ENCODE results near the gene EHMT1.
"Not testable (repeated sequence)": the region's sequence is repeated elsewhere in the genome, so short reads cannot be mapped to it uniquely, and the experiment has no call there.

Gene EHMT1

GRCh38 chr9:137834846-137835546, 216.2 kb downstream of the EHMT1 start:
- no peak for DNase-seq

GRCh38 chr9:137836151-137836830, 217.5 kb downstream of the EHMT1 start:
- no peak for DNase-seq

GRCh38 chr9:137836831-137837241, 218.0 kb downstream of the EHMT1 start:
- DNase-seq = no peak

- no peak for DNase-seq
Observed at GRCh38 chr9:137837345-137838278, 218.8 kb downstream of the EHMT1 start.

- no peak for DNase-seq
Observed at GRCh38 chr9:137838576-137838975, 219.8 kb downstream of the EHMT1 start.

- no peak for DNase-seq
Observed at GRCh38 chr9:137843355-137843754, 224.6 kb downstream of the EHMT1 start.

GRCh38 chr9:137851516-137852267, 232.9 kb downstream of the EHMT1 start:
- DNase-seq = no peak

- DNase-seq = no peak
Observed at GRCh38 chr9:137853392-137853995, 234.7 kb downstream of the EHMT1 start.

- DNase-seq = no peak
Observed at GRCh38 chr9:137860361-137860760, 241.6 kb downstream of the EHMT1 start.

GRCh38 chr9:137865581-137866145, 246.9 kb downstream of the EHMT1 start:
- no peak for DNase-seq

- DNase-seq = no peak
Observed at GRCh38 chr9:137866226-137867141, 247.7 kb downstream of the EHMT1 start.

GRCh38 chr9:137870432-137870831, 251.6 kb downstream of the EHMT1 start:
- no peak for DNase-seq

- DNase-seq = no peak
Observed at GRCh38 chr9:137872296-137872695, 253.5 kb downstream of the EHMT1 start.

- DNase-seq = no peak
Observed at GRCh38 chr9:137873408-137873807, 254.6 kb downstream of the EHMT1 start.

GRCh38 chr9:137873858-137874362, 255.1 kb downstream of the EHMT1 start:
- DNase-seq = no peak

- no peak for DNase-seq
Observed at GRCh38 chr9:137875354-137875753, 256.5 kb downstream of the EHMT1 start.

- DNase-seq = no peak
Observed at GRCh38 chr9:137875846-137876245, 257.0 kb downstream of the EHMT1 start.

GRCh38 chr9:137876269-137876668, 257.5 kb downstream of the EHMT1 start:
- DNase-seq = no peak

- no peak for DNase-seq
Observed at GRCh38 chr9:137876781-137877386, 258.1 kb downstream of the EHMT1 start.

- DNase-seq = not testable (repeated sequence)
Observed at GRCh38 chr9:137877506-137878122, 258.8 kb downstream of the EHMT1 start, which contains the start of gene CACNA1B. Gene CACNA1B (plus strand): TSS chr9:137877782. CDS start chr9:137877934, 152 bp downstream.

All from NK-92 treated with Interleukin-12 subunit alpha and Interleukin-12 subunit beta, amount 100 ng/mL, for 24 hours (cell line).